HL-60 (cell line): ENCODE measurements around the gene RAP1GAP2.

Experiments
- DNase-seq, 2 experiments: peaks; one replicate each; pipeline ENCODE4 v3.0.0-alpha.2; 2010 to 2020; ENCODE audit warnings: low read depth in 1 of 2, low spot score in 1 of 2
- H3K27ac ChIP-seq: fragments of 250-450 bp; sonication (Bioruptor Pico); replicated peaks from 2 replicates; pipeline ENCODE4 v1.5.1; 2020; ENCODE audit warnings: mild to moderate bottlenecking, moderate library complexity
- H3K27me3 ChIP-seq: fragments of 250-450 bp; sonication (Bioruptor Pico); 2 replicates; pipeline ENCODE4 v1.5.1; 2021; ENCODE audit warnings: mild to moderate bottlenecking, moderate library complexity; ENCODE audit not compliant: insufficient read depth, poor library complexity, severe bottlenecking
- H3K4me3 ChIP-seq: replicated peaks from 2 replicates; pipeline ENCODE4 v1.5.1; 2011; ENCODE audit warnings: mild to moderate bottlenecking, control low read depth, low read length; ENCODE audit not compliant: insufficient read depth
- GABPA ChIP-seq: IDR thresholded peaks from 2 replicates; pipeline ENCODE4 v1.6.1; 2012; ENCODE audit warnings: low read depth
- POLR2AphosphoS5 ChIP-seq: IDR thresholded peaks from 2 replicates; pipeline ENCODE4 v1.6.1; 2012; ENCODE audit warnings: low read depth
- SPI1 ChIP-seq: IDR thresholded peaks from 2 replicates; pipeline ENCODE4 v1.6.1; 2012; ENCODE audit warnings: low read depth, mild to moderate bottlenecking, borderline replicate concordance
- TF ChIP-seq, protein P1 (sequence below): IDR thresholded peaks from one replicate; pipeline ENCODE4 v1.5.1; 2011; ENCODE audit warnings: low read length, control low read depth, inconsistent platforms; ENCODE audit not compliant: insufficient read depth
- TF ChIP-seq, protein P2 (sequence below): IDR thresholded peaks from 2 replicates; pipeline ENCODE4 v1.6.1; 2012; ENCODE audit warnings: low read depth; ENCODE audit not compliant: insufficient replicate concordance

The RAP1GAP2 gene

DNA sequence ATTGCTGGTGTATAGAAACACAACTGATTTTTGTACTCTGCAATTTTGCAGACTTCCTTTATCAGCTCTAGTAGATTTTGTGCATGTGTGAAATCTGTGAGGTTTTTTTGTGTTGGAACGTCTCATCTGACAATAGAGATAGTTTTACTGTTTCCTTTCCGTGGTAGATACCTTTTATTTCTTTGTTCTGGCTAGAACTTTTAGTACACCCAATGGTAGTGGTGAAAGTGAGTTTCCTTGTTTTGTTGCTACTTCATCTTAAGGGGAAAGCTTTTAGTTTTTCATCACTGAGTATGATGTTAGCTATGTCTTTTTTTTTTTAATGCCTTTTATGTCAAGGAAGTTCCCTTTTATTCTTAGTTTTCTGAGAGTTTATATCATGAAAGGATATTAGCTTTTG lies 149.1 kb downstream of the RAP1GAP2 start:
- DNase-seq, result no peak
- TF ChIP-seq GABPA (no peak), SPI1 (no peak), POLR2AphosphoS5 (no peak)
- TF ChIP-seq, protein P1, sequence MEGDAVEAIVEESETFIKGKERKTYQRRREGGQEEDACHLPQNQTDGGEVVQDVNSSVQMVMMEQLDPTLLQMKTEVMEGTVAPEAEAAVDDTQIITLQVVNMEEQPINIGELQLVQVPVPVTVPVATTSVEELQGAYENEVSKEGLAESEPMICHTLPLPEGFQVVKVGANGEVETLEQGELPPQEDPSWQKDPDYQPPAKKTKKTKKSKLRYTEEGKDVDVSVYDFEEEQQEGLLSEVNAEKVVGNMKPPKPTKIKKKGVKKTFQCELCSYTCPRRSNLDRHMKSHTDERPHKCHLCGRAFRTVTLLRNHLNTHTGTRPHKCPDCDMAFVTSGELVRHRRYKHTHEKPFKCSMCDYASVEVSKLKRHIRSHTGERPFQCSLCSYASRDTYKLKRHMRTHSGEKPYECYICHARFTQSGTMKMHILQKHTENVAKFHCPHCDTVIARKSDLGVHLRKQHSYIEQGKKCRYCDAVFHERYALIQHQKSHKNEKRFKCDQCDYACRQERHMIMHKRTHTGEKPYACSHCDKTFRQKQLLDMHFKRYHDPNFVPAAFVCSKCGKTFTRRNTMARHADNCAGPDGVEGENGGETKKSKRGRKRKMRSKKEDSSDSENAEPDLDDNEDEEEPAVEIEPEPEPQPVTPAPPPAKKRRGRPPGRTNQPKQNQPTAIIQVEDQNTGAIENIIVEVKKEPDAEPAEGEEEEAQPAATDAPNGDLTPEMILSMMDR, result no peak
- TF ChIP-seq, protein P2, sequence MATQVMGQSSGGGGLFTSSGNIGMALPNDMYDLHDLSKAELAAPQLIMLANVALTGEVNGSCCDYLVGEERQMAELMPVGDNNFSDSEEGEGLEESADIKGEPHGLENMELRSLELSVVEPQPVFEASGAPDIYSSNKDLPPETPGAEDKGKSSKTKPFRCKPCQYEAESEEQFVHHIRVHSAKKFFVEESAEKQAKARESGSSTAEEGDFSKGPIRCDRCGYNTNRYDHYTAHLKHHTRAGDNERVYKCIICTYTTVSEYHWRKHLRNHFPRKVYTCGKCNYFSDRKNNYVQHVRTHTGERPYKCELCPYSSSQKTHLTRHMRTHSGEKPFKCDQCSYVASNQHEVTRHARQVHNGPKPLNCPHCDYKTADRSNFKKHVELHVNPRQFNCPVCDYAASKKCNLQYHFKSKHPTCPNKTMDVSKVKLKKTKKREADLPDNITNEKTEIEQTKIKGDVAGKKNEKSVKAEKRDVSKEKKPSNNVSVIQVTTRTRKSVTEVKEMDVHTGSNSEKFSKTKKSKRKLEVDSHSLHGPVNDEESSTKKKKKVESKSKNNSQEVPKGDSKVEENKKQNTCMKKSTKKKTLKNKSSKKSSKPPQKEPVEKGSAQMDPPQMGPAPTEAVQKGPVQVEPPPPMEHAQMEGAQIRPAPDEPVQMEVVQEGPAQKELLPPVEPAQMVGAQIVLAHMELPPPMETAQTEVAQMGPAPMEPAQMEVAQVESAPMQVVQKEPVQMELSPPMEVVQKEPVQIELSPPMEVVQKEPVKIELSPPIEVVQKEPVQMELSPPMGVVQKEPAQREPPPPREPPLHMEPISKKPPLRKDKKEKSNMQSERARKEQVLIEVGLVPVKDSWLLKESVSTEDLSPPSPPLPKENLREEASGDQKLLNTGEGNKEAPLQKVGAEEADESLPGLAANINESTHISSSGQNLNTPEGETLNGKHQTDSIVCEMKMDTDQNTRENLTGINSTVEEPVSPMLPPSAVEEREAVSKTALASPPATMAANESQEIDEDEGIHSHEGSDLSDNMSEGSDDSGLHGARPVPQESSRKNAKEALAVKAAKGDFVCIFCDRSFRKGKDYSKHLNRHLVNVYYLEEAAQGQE, result no peak
- no peak overlapping the region for H3K27ac ChIP-seq

DNA sequence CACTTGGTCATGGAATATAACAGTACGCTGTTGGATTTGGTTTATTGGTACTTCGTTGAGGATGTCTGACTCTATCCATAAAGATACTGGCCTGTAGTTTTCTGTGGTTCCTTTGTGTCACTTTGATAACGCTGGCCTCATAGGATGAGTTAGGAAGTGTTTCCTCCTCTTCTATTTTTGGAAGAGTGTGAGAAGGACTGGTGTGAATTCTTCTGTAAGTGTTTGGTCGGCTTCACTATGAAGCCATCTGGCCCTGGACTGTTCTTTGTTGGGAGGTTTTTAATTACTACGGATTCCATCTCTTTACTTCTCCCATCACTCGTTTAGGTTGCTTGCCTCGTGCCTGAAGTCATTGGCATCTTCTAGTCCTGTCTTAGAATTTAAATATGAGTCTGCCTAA lies 149.9 kb downstream of the RAP1GAP2 start:
- no peak for DNase-seq
- TF ChIP-seq, protein P2, result no peak
- TF ChIP-seq SPI1, result no peak
- no peak for TF ChIP-seq POLR2AphosphoS5
- no peak for TF ChIP-seq GABPA
- TF ChIP-seq, protein P1, result no peak
- no peak overlapping the region for H3K27ac ChIP-seq
- H3K27me3 ChIP-seq, result no peaks in the 10 kb centered on the region
- H3K4me3 ChIP-seq, result no peak overlapping the region

More for the DNA sequence above, 149.1 kb downstream of the RAP1GAP2 start:
- H3K27me3 ChIP-seq, result no peaks in the 10 kb centered on the region
- H3K4me3 ChIP-seq, result no peak overlapping the region

DNA sequence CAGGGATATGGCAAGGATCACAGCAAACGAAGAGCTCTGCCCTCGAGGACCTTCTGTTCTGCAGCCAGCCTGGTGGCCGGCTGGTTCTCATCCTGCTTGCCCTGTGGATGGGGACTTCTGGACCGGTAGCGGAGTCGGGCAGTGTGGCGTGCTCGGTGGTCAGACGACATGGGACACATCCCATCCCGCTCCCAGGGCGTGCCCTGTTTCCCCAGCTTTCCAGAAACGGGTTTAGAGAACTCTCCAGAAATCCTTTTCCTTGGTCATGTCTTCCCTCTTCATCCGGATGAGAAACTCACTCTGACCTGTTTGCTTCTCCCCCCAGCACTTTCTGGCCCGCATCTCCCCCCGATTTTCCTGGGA lies 151.3 kb downstream of the RAP1GAP2 start:
- Histone ChIP-seq H3K27me3 (no peaks in the 10 kb centered on the region), H3K27ac (no peak overlapping the region), H3K4me3 (no peak overlapping the region)
- DNase-seq, result no peak
- no peak for TF ChIP-seq POLR2AphosphoS5
- TF ChIP-seq GABPA, result no peak
- TF ChIP-seq, protein P2, result no peak
- TF ChIP-seq SPI1, result no peak
- TF ChIP-seq, protein P1, result no peak
